Suprapubic skin (tissue), 4 donors: Measurements from ENCODE around the gene OR2T35. TPM values are rescaled to one million over a fixed set of nuclear protein-coding genes. Genes with fewer than 3 reads are reported as not detected.
"Not testable (repeated sequence)": the region's sequence is repeated elsewhere in the genome, so short reads cannot be mapped to it uniquely, and the experiment has no call there.

ENCODE experiments used
- DNase-seq, 2 donors: peaks; one replicate each; pipeline ENCODE4 v3.0.0-alpha.2; 2019; ENCODE audit warnings: low spot score in 2 of 2
- H3K27ac ChIP-seq: fragments of 200-600 bp; sonication (generic); one replicate; pipeline ENCODE4 v1.5.1; 2019
- H3K27me3 ChIP-seq: fragments of 200-600 bp; sonication (generic); one replicate; pipeline ENCODE4 v1.5.1; 2019
- H3K36me3 ChIP-seq: fragments of 200-600 bp; sonication (generic); one replicate; pipeline ENCODE4 v1.5.1; 2019
- H3K4me1 ChIP-seq: fragments of 200-600 bp; sonication (generic); one replicate; pipeline ENCODE4 v1.5.1; 2019
- H3K4me3 ChIP-seq: fragments of 200-600 bp; sonication (generic); one replicate; pipeline ENCODE4 v1.5.1; 2019; ENCODE audit warnings: mild to moderate bottlenecking
- H3K9me3 ChIP-seq: fragments of 200-600 bp; sonication (generic); one replicate; pipeline ENCODE4 v1.5.1; 2019
- CTCF ChIP-seq, 2 donors: fragments of 200-600 bp in 1 of 2; fragments of 450-650 bp in 1 of 2; sonication (generic) in 1 of 2; IDR thresholded peaks; one replicate each; pipeline ENCODE4 v1.5.1; 2016 to 2019; ENCODE audit warnings: antibody characterized with exemption in 2 of 2, mild to moderate bottlenecking in 1 of 2, moderate library complexity in 1 of 2
- EP300 ChIP-seq: sonication (generic); formaldehyde crosslinking; IDR thresholded peaks from one replicate; pipeline ENCODE4 v1.6.1; 2017; ENCODE audit warnings: antibody characterized with exemption
- POLR2A ChIP-seq, 2 donors: fragments of 450-650 bp; IDR thresholded peaks; one replicate each; pipeline ENCODE4 v1.6.1; 2017; ENCODE audit warnings: antibody characterized with exemption in 2 of 2, mild to moderate bottlenecking in 2 of 2, moderate library complexity in 2 of 2
- POLR2AphosphoS5 ChIP-seq, 3 donors: sonication (generic); formaldehyde crosslinking; IDR thresholded peaks; one replicate each; pipeline ENCODE4 v1.6.1; 2017; ENCODE audit warnings: antibody characterized with exemption in 3 of 3
- WGBS: methylation state at CpG from one replicate; pipeline ENCODE4 v1.1.5; 2018; 5-methylcytosine and 5-hydroxymethylcytosine counted together
- total RNA-seq, 4 donors: library from RNA; depleted of rRNA; stranded (reverse); fragments of >200 nt; gene quantifications; one replicate each; pipeline ENCODE4 v1.1.0, GENCODE V29; 2016

Gene OR2T35
- total RNA-seq, 4 donors from 2014 or later: 0.36 TPM; not detected in 3

- DNase-seq: no peak
- no peaks in the 10 kb centered on the region for H3K9me3 ChIP-seq
- TF ChIP-seq CTCF (IDR thresholded peaks at IDR 0.05) (no peak), EP300 (no peak), POLR2AphosphoS5 (IDR thresholded peaks at IDR 0.05) (no peak), POLR2A (IDR thresholded peaks at IDR 0.05) (no peak)
- no peaks in the 10 kb centered on the region for H3K27me3 ChIP-seq
- 37% methylated on average over 1 of the region's 1 CpG for WGBS
- H3K4me3 ChIP-seq: no peak overlapping the region
- no peaks in the 10 kb centered on the region for H3K36me3 ChIP-seq
- no peak overlapping the region for H3K27ac ChIP-seq
- no peaks in the 10 kb centered on the region for H3K4me1 ChIP-seq
These were observed 24.9 kb upstream of the OR2T35 start for GRCh38 chr1:248670003-248670402.

GRCh38 chr1:248663453-248664328, 18.6 kb upstream of the OR2T35 start:
- not testable (repeated sequence) for DNase-seq, H3K27ac ChIP-seq, H3K9me3 ChIP-seq, H3K4me1 ChIP-seq, H3K4me3 ChIP-seq, H3K27me3 ChIP-seq, H3K36me3 ChIP-seq
- 76% methylated on average over 5 of the region's 5 CpGs for WGBS

GRCh38 chr1:248656797-248657196, 11.7 kb upstream of the OR2T35 start:
- DNase-seq, H3K36me3 ChIP-seq, H3K9me3 ChIP-seq, H3K27me3 ChIP-seq, H3K27ac ChIP-seq, H3K4me1 ChIP-seq, H3K4me3 ChIP-seq: not testable (repeated sequence)
- WGBS: 90% methylated on average over 2 of the region's 6 CpGs

GRCh38 chr1:248655354-248655753, 10.3 kb upstream of the OR2T35 start, which contains the start of gene OR2T27:
Gene OR2T27 (minus strand): TSS chr1:248655528. CDS start chr1:248650884, 4,644 bp downstream.
- H3K27ac ChIP-seq, H3K4me1 ChIP-seq, H3K36me3 ChIP-seq, DNase-seq, H3K27me3 ChIP-seq, H3K4me3 ChIP-seq, H3K9me3 ChIP-seq: not testable (repeated sequence)
- WGBS: no CpG with 5 or more reads among the region's 3 CpGs

GRCh38 chr1:248648770-248649536, 3.9 kb upstream of the OR2T35 start:
- not testable (repeated sequence) for H3K27ac ChIP-seq, H3K36me3 ChIP-seq, H3K4me3 ChIP-seq, H3K9me3 ChIP-seq, H3K27me3 ChIP-seq, H3K4me1 ChIP-seq, DNase-seq
- no CpG with 5 or more reads among the region's 1 CpG for WGBS

GRCh38 chr1:248642971-248643651, 2.0 kb downstream of the OR2T35 start:
- H3K9me3 ChIP-seq, DNase-seq, H3K27me3 ChIP-seq, H3K4me1 ChIP-seq, H3K36me3 ChIP-seq, H3K27ac ChIP-seq, H3K4me3 ChIP-seq: not testable (repeated sequence)
- WGBS: no CpG with 5 or more reads among the region's 4 CpGs

GRCh38 chr1:248641583-248641982, 3.5 kb downstream of the OR2T35 start:
- not testable (repeated sequence) for H3K36me3 ChIP-seq, H3K9me3 ChIP-seq, DNase-seq, H3K27me3 ChIP-seq, H3K4me1 ChIP-seq, H3K27ac ChIP-seq, H3K4me3 ChIP-seq
- WGBS: no CpG with 5 or more reads among the region's 5 CpGs

- WGBS: no CpG with 5 or more reads among the region's 3 CpGs
- not testable (repeated sequence) for H3K36me3 ChIP-seq, H3K27me3 ChIP-seq, H3K27ac ChIP-seq, H3K9me3 ChIP-seq, DNase-seq, H3K4me1 ChIP-seq, H3K4me3 ChIP-seq
These were observed 4.2 kb downstream of the OR2T35 start for GRCh38 chr1:248640906-248641305.

- not testable (repeated sequence) for H3K9me3 ChIP-seq, H3K27me3 ChIP-seq, DNase-seq, H3K4me3 ChIP-seq, H3K27ac ChIP-seq, H3K4me1 ChIP-seq, H3K36me3 ChIP-seq
- WGBS: no CpG with 5 or more reads among the region's 5 CpGs
These were observed 5.4 kb downstream of the OR2T35 start for GRCh38 chr1:248639652-248640051.

GRCh38 chr1:248636612-248637011, 8.5 kb downstream of the OR2T35 start:
- H3K4me3 ChIP-seq, H3K36me3 ChIP-seq, DNase-seq, H3K27ac ChIP-seq, H3K4me1 ChIP-seq, H3K9me3 ChIP-seq, H3K27me3 ChIP-seq: not testable (repeated sequence)
- 85% methylated on average over 2 of the region's 5 CpGs for WGBS

GRCh38 chr1:248634991-248635390, 10.1 kb downstream of the OR2T35 start, which contains the start of gene OR2T11:
Gene OR2T11 (minus strand): TSS chr1:248635091. CDS start chr1:248627128, 7,963 bp downstream.
- not testable (repeated sequence) for H3K4me3 ChIP-seq, H3K27me3 ChIP-seq, H3K9me3 ChIP-seq, DNase-seq, H3K27ac ChIP-seq, H3K36me3 ChIP-seq, H3K4me1 ChIP-seq
- no CpG with 5 or more reads among the region's 2 CpGs for WGBS
